ENCODE measurements around the gene NUMBL. TPM values are rescaled to one million over a fixed set of nuclear protein-coding genes. Genes with fewer than 3 reads are reported as not detected.
A peak's percentile ranks its signal among the peaks of the same experiment; 100 is the strongest.

NUMBL gene
- total RNA-seq, 1 experiment from 2014 or later = 41.7 TPM

DNA sequence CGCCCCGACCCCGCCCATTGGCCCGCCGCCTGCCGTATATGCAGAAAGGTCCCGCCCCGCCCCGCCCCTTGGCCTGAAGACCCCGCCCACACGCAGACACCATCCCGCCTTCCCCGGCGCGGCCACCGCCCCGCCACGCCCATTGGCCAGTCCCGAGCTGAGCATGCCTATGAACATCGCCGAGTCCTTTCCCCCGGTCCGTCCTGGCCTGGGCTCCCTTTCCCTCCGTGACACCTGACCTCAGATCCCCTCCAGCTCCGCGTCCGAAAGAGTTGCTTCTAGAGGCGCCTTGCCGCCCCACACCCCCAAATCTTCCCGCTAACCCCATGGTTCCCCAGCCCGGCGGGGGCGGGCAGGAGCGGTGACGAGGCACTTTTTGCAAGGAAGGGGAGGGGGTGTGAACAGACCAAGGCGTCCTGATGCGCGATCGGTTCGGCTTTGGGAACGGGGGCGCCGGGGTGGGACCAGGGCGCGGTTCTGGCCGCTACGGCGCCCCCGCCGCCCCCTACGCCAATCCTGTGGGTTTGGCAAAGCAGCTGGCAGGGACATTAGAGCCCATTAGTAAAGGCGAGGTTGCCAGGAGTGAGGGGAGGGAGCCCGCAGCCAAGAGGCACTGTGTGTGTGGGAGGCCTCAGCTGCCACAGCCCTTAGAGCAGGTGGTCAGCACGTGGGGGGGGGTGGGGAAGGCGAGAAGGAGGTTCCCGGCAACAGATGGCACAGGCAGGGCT is 406 bp upstream of the NUMBL start:
- POLR2A ChIA-PET = interaction anchor here (0.6 to 1.6 kb wide), 5 partner anchors 9 to 265 kb away, joined by 3 to 5 read pairs (median 4); partner anchors contain the start of genes COQ8B, ITPKC and SERTAD1

More for the DNA sequence above, 406 bp upstream of the NUMBL start:
- Histone ChIP-seq H2AFZ (ENCODE audit: low read depth, low read length, poor library complexity, severe bottlenecking) (no peak overlapping the region), H3K9me2 (ENCODE audit: insufficient read depth) (no peaks in the 10 kb centered on the region), H3K4me1 (ENCODE audit: control insufficient read depth in 1 of 2, insufficient read depth in 2 of 2, low read length in 2 of 2) (peaks cover 12 to 26% of the 10 kb centered on the region in 2 experiments; a peak in 3 of 4 replicates), H3K27me3 (ENCODE audit: insufficient read depth, low read length) (no peaks in the 10 kb centered on the region), H3K4me2 (ENCODE audit: low read length) (peak overlapping the region; percentile 98), H3K9ac (ENCODE audit: low read length) (peak overlapping the region; percentile 92), H3K79me2 (ENCODE audit: insufficient read depth, low read length) (peaks cover 29% of the 10 kb centered on the region), H3K9me3 (ENCODE audit: control insufficient read depth in 1 of 2, insufficient read depth in 1 of 2, low read depth in 1 of 2, low read length in 2 of 2) (no peaks in the 10 kb centered on the region), H3K4me3 (replicated peaks in 1 of 2; ENCODE audit: low read depth in 1 of 2, low read length in 2 of 2) (peak overlapping the region; percentile 73 to 80), H3K27ac (ENCODE audit: low read depth, low read length) (peak overlapping the region; percentile 88), H4K20me1 (ENCODE audit: insufficient read depth) (no peaks in the 10 kb centered on the region), H3K36me3 (ENCODE audit: control insufficient read depth in 1 of 2, insufficient read depth in 2 of 2, low read length in 2 of 2) (peaks cover 5 to 12% of the 10 kb centered on the region in 2 experiments; a peak in 3 of 4 replicates)
- ATAC-seq (peak; percentile 89), DNase-seq (ENCODE audit: low read depth, low spot score) (peak; percentile 70)
- intact Hi-C loops (cut with micrococcal nuclease) = no loop called here
- TF ChIP-seq, protein P1, sequence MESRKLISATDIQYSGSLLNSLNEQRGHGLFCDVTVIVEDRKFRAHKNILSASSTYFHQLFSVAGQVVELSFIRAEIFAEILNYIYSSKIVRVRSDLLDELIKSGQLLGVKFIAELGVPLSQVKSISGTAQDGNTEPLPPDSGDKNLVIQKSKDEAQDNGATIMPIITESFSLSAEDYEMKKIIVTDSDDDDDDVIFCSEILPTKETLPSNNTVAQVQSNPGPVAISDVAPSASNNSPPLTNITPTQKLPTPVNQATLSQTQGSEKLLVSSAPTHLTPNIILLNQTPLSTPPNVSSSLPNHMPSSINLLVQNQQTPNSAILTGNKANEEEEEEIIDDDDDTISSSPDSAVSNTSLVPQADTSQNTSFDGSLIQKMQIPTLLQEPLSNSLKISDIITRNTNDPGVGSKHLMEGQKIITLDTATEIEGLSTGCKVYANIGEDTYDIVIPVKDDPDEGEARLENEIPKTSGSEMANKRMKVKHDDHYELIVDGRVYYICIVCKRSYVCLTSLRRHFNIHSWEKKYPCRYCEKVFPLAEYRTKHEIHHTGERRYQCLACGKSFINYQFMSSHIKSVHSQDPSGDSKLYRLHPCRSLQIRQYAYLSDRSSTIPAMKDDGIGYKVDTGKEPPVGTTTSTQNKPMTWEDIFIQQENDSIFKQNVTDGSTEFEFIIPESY (IDR thresholded peaks at IDR 0.05; ENCODE audit: extremely low read depth, insufficient replicate concordance, low read length) = no peak
- TF ChIP-seq, protein P2, sequence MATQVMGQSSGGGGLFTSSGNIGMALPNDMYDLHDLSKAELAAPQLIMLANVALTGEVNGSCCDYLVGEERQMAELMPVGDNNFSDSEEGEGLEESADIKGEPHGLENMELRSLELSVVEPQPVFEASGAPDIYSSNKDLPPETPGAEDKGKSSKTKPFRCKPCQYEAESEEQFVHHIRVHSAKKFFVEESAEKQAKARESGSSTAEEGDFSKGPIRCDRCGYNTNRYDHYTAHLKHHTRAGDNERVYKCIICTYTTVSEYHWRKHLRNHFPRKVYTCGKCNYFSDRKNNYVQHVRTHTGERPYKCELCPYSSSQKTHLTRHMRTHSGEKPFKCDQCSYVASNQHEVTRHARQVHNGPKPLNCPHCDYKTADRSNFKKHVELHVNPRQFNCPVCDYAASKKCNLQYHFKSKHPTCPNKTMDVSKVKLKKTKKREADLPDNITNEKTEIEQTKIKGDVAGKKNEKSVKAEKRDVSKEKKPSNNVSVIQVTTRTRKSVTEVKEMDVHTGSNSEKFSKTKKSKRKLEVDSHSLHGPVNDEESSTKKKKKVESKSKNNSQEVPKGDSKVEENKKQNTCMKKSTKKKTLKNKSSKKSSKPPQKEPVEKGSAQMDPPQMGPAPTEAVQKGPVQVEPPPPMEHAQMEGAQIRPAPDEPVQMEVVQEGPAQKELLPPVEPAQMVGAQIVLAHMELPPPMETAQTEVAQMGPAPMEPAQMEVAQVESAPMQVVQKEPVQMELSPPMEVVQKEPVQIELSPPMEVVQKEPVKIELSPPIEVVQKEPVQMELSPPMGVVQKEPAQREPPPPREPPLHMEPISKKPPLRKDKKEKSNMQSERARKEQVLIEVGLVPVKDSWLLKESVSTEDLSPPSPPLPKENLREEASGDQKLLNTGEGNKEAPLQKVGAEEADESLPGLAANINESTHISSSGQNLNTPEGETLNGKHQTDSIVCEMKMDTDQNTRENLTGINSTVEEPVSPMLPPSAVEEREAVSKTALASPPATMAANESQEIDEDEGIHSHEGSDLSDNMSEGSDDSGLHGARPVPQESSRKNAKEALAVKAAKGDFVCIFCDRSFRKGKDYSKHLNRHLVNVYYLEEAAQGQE (IDR thresholded peaks at IDR 0.05; ENCODE audit: low read depth) = no peak
- no peak for TF ChIP-seq SIN3A (IDR thresholded peaks at IDR 0.05; ENCODE audit: low read depth)
- TF ChIP-seq SP1 (IDR thresholded peaks at IDR 0.05; ENCODE audit: low read depth) = peak; percentile 48; the same call in 1 of the 2 replicates
- TF ChIP-seq, protein P3, sequence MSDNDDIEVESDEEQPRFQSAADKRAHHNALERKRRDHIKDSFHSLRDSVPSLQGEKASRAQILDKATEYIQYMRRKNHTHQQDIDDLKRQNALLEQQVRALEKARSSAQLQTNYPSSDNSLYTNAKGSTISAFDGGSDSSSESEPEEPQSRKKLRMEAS (IDR thresholded peaks at IDR 0.05) = peak; percentile 42
- TF ChIP-seq EGR1 (IDR thresholded peaks at IDR 0.05; ENCODE audit: low read depth) = peak; percentile 94
- peak; percentile 69 for TF ChIP-seq POLR2AphosphoS5 (IDR thresholded peaks at IDR 0.05; ENCODE audit: low read depth, low read length)
- ChIA-PET CTCF (interaction anchor here (0.6 kb wide), 2 partner anchors 821 to 1011 kb away, joined by 3 to 4 read pairs; no protein-coding TSS in a partner anchor), RAD21 (ENCODE audit: low non-redundant PET in 1 of 2, low total read pairs in 2 of 2, uncharacterized antibody in 2 of 2, unreplicated experiment in 2 of 2) (interaction anchor here in 1 of 2 experiments (0.6 kb wide), 1 partner anchor 20 kb away, joined by 4 read pairs; no protein-coding TSS in a partner anchor)
- BruUV-seq (replicated peaks) = TSS peak; percentile 95

All from HCT116 (cell line).